Medulla oblongata (tissue), 1 donor: ENCODE measurements around the gene STRA8.
A peak's percentile ranks its signal among the peaks of the same experiment; 100 is the strongest.
"Not testable (repeated sequence)": the region's sequence is repeated elsewhere in the genome, so short reads cannot be mapped to it uniquely, and the experiment has no call there.

Experiments
- DNase-seq: peaks from one replicate; pipeline ENCODE4 v3.0.0-alpha.2; 2015; ENCODE audit errors: extremely low spot score

The STRA8 gene

GRCh38 chr7:135204876-135205275 is 28.8 kb upstream of the STRA8 start:
- no peak for DNase-seq

- DNase-seq = no peak
These were observed 27.8 kb upstream of the STRA8 start for GRCh38 chr7:135205850-135206249.

- DNase-seq = peak; percentile 33
These were observed 26.7 kb upstream of the STRA8 start for GRCh38 chr7:135206941-135207391.

- peak; percentile 19 for DNase-seq
These were observed 26.1 kb upstream of the STRA8 start for GRCh38 chr7:135207406-135208101.

- no peak for DNase-seq
These were observed 25.4 kb upstream of the STRA8 start for GRCh38 chr7:135208102-135208793.

GRCh38 chr7:135209225-135209834 is 24.3 kb upstream of the STRA8 start:
- DNase-seq = peak; percentile 69

GRCh38 chr7:135210888-135211178 is 22.8 kb upstream of the STRA8 start:
- peak; percentile 40 for DNase-seq

- DNase-seq = peak; percentile 98
These were observed 22.3 kb upstream of the STRA8 start, which contains the start of gene WDR91 for GRCh38 chr7:135211179-135211945. TSS of gene WDR91 (minus strand) at chr7:135211526. CDS start at chr7:135211502, 24 bp downstream.

GRCh38 chr7:135211946-135212685 is 21.5 kb upstream of the STRA8 start:
- DNase-seq = peak; percentile 29

- no peak for DNase-seq
These were observed 19.8 kb upstream of the STRA8 start for GRCh38 chr7:135213831-135214230.

- DNase-seq = no peak
These were observed 18.5 kb upstream of the STRA8 start for GRCh38 chr7:135215180-135215579.

GRCh38 chr7:135215698-135216097 is 17.9 kb upstream of the STRA8 start:
- no peak for DNase-seq

- DNase-seq = no peak
These were observed 15.8 kb upstream of the STRA8 start for GRCh38 chr7:135217645-135218509.

GRCh38 chr7:135224027-135224426 is 9.6 kb upstream of the STRA8 start:
- no peak for DNase-seq

- no peak for DNase-seq
These were observed 2.0 kb upstream of the STRA8 start for GRCh38 chr7:135231686-135232085.

- DNase-seq = no peak
These were observed 1.6 kb upstream of the STRA8 start for GRCh38 chr7:135232087-135232486.

GRCh38 chr7:135232720-135233119 is 918 bp upstream of the STRA8 start:
- DNase-seq = no peak

- DNase-seq = not testable (repeated sequence)
These were observed 457 bp downstream of the STRA8 start for GRCh38 chr7:135234095-135234494.

- DNase-seq = no peak
These were observed 1.1 kb downstream of the STRA8 start for GRCh38 chr7:135234727-135235126.

- DNase-seq = no peak
These were observed 2.2 kb downstream of the STRA8 start for GRCh38 chr7:135235841-135236240.

GRCh38 chr7:135236727-135237126 is 3.1 kb downstream of the STRA8 start:
- no peak for DNase-seq
